GM20000 (cell line): ENCODE data around the gene COL13A1.

ENCODE experiments used
- DNase-seq: peaks from one replicate; pipeline ENCODE4 v3.0.0; 2012; ENCODE audit warnings: low spot score
- TF ChIP-seq, protein P1 (sequence below): IDR thresholded peaks from 2 replicates; pipeline ENCODE4 v1.5.1; 2012; ENCODE audit warnings: mild to moderate bottlenecking, control low read depth; ENCODE audit errors: extremely low read depth, missing control alignments

Gene COL13A1

DNA sequence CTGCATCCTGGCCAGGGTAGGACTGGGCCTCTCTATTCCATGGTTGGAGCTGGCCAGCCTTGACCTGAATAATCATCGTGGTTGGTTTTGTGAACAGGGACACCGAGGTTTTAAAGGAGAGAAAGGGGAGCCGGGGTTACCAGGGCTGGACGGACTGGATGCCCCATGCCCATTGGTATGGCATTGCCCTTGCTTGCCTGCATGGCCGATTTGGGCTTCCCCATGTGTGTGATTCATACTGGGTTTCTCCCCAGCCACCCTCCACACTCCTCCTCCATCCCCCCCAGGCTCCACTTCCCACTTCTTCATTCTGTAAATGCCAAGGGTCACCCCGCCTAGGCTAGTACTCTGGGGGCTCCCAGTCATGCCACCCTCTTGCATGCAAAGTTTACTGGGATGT lies 152.1 kb downstream of the COL13A1 start:
- no peak for DNase-seq
- TF ChIP-seq, protein P1, sequence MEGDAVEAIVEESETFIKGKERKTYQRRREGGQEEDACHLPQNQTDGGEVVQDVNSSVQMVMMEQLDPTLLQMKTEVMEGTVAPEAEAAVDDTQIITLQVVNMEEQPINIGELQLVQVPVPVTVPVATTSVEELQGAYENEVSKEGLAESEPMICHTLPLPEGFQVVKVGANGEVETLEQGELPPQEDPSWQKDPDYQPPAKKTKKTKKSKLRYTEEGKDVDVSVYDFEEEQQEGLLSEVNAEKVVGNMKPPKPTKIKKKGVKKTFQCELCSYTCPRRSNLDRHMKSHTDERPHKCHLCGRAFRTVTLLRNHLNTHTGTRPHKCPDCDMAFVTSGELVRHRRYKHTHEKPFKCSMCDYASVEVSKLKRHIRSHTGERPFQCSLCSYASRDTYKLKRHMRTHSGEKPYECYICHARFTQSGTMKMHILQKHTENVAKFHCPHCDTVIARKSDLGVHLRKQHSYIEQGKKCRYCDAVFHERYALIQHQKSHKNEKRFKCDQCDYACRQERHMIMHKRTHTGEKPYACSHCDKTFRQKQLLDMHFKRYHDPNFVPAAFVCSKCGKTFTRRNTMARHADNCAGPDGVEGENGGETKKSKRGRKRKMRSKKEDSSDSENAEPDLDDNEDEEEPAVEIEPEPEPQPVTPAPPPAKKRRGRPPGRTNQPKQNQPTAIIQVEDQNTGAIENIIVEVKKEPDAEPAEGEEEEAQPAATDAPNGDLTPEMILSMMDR: no peak

DNA sequence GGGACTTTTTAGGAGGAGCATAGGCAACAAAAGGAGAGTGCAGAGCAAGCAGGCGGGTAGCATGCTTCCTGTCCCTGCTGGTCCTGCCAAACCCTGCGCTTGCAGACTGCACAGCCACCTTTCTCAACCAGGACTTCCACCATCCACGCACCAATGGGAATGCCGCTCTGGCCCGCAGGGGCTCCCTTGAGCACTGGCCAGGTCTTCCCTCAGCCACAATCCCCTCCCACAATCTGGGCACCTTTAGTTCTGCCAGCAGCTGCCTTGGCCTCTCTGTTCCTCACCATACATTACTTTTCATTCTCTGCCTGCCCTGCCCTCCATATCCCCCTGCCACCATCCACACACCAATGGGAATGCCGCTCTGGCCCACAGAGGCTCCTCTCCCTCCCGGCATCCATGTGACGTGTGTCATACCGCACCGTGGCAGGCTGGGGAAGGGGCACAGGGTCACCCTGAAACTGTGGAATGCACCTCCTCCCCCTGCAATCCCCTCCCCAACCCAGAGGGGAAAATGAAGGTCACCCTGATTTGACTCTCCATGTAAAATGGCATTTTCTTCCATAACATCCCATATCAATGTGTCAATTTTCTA lies 153.6 kb downstream of the COL13A1 start:
- TF ChIP-seq, protein P1: no peak
- no peak for DNase-seq

DNA sequence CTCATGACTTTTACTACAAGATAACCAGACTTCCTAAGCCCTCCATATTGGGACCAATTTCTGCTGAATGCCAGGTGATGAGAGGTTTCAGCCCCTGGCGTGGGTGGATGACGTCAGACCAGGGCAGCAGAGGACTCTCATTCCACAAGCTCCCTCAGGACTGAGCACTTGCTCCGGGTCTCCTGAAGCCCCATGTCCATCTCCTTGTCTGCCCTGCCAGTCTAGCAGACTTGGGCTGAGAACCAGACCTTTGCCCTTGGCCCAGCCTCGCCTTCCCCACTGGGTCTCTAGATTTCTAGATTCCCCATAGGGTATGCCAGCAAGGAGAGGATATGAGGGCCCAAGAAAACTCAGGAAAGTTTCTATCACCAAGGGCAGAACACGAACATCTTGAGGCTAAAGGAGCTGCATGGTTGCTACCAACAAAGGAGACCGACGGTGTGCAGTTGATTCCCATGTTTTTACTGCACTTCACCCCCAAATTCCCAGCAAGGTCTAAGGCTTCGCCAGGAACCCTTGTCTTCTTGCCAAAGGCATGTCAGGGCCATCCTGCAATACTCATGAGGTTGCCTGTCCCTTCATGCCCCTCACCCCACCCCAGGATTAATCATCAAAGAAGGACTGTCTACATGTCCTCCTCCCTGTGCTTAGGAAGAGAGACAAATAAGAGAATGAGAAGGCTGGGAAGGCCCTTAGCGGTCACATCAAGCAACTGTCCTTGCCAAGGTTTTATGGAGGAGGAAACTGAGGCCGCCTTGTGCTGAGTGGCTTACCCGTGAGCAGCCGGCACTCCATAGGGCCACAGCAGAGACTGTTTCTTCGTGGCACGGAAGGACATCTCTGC lies 154.4 kb downstream of the COL13A1 start:
- no peak for DNase-seq
- TF ChIP-seq, protein P1: no peak

DNA sequence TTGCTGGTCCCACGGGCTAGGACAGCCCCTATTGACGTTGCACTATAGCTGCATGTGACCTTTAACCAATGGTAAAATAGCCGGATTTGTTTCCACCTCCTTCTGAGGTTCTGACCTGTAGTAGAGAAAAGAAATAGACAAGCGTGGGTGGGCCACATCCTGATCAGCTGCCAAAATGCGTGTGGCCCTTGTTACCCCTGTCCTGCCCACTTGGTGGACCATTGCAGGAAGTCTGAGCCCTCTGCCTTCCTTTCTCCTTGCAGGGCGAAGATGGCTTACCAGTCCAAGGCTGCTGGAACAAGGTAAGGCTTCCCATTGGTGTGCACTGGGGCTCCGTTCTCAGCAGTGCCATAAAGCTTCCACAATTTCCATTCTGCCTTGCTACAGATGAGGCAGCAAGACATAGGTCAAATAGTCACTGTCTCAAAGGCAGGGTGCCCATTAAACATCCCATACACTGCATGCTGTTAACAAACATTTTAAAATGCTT lies 155.1 kb downstream of the COL13A1 start:
- TF ChIP-seq, protein P1: no peak
- no peak for DNase-seq

DNA sequence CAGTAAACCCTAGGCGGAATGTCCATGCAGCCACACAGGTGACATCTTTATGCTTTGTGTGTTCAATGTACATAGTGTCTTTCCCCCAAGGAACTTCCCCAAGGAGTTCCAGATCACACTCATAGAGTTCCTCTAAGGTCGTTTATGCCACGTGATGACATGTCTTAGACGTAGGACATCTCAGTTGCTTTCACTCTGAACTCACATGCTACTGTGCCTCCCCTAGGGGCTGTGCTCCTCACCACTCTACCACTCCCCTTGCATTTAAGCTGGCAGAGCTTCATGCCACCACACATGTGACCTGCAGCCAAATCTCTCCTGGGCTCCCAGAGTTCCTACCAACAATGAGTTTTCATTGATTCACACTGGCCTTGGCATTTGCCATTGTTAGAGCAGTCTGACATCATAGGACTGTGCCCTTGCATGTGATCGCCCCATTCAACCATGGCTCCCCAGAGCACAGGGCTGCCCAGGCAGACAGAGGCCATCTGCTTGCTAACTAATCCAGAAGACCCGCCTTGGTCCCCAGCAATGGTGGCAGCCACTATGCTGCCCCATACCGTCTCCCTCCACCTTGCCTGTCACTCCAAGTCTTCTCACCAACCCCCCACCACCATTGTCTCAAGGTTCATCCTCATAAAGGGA lies 155.7 kb downstream of the COL13A1 start:
- TF ChIP-seq, protein P1: no peak
- no peak for DNase-seq

DNA sequence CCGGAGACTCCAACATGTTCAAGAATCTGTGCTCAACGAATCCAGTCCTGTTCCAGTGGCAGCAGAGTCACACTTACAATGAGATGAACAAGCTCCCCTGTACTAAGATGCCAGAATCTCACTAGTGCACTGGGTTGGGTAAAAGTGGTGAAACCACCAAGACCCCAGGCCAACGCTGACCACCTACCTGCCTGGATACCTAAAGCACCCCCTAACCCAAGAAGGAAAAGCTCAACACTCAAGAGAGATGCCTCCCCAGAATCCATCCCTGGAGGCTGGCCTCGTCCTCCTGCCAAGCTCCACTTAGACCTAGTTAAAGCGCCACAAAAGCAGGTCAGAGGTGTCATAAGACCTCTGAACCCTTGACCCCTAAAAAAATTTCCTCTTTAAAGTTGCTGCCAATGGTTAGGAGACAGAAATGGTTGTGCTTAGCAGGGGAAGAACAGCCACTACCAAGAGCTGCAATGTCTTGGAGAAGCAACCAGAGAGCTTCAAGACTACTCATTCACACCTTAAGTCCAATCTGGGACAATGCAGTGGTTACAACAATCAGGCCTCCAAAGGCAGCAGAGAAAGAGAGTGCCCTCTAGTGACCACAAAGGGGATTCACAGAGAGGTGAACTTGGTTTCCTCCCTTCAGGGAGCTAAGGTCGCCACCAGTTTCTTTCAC lies 156.3 kb downstream of the COL13A1 start:
- peak; percentile 77 for DNase-seq

More for the DNA sequence above, 156.3 kb downstream of the COL13A1 start:
- TF ChIP-seq, protein P1: peak; percentile 76
